Activated CD8-positive, alpha-beta T cell treated with anti-CD3 and anti-CD28 coated beads for 36 hours (primary cell): Measurements from ENCODE around the gene TRDN. TPM values are rescaled to one million over a fixed set of nuclear protein-coding genes. Genes with fewer than 3 reads are reported as not detected.

Experiments used
- ATAC-seq: fragments of 200-7000 bp; cut with Tn5 transposase; one replicate; pipeline ENCODE4 v1.10.0; 2021; ENCODE audit warnings: mild to moderate bottlenecking, moderate library complexity
- CTCF ChIA-PET: fragments of 350-600 bp; sonication (Branson Sonifier 250); formaldehyde crosslinking; loops from one replicate; lab custom pipeline; 2021; ENCODE audit warnings: antibody characterized with exemption; lab: Charles Lee
- POLR2A ChIA-PET: fragments of 350-600 bp; sonication (Branson Sonifier 250); formaldehyde crosslinking; loops from one replicate; lab custom pipeline; 2021; ENCODE audit warnings: antibody characterized with exemption; lab: Charles Lee
- DNase-seq: peaks from one replicate; pipeline ENCODE4 v3.0.0-alpha.2; 2020
- H3K27ac Mint-ChIP-seq: one replicate; pipeline ENCODE4 v1.8.0; 2021; ENCODE audit warnings: mild to moderate bottlenecking, mixed read lengths
- H3K27me3 Mint-ChIP-seq: one replicate; pipeline ENCODE4 v1.8.0; 2021; ENCODE audit warnings: mixed read lengths
- H3K36me3 Mint-ChIP-seq: one replicate; pipeline ENCODE4 v1.8.0; 2021; ENCODE audit warnings: low read depth, mixed read lengths
- H3K4me1 Mint-ChIP-seq: one replicate; pipeline ENCODE4 v1.8.0; 2021; ENCODE audit warnings: low read depth, mixed read lengths
- H3K4me3 Mint-ChIP-seq: one replicate; pipeline ENCODE4 v1.8.0; 2021; ENCODE audit warnings: mild to moderate bottlenecking, moderate library complexity, mixed read lengths
- H3K9me3 Mint-ChIP-seq: one replicate; pipeline ENCODE4 v1.8.0; 2021; ENCODE audit warnings: mixed read lengths
- intact Hi-C: fragments of 100-400 bp; cut with micrococcal nuclease; formaldehyde crosslinking; loops from one replicate; pipeline ENCODE4 v1.10.0; 2022
- total RNA-seq, 2 experiments: library from RNA; stranded (reverse); gene quantifications; one replicate each; pipeline ENCODE4 v1.2.3, GENCODE V29; 2021
- TF ChIP-seq, protein P1 (sequence below): fragments of 200-600 bp; IDR thresholded peaks from one replicate; pipeline ENCODE4 v1.8.0; 2022; ENCODE audit warnings: antibody characterized with exemption, mild to moderate bottlenecking

Gene TRDN
- total RNA-seq, 2 experiments from 2014 or later, result not detected

GRCh38 chr6:123515715-123516114 is 121.0 kb downstream of the TRDN start:
- Mint-ChIP-seq H3K4me3 (no peak overlapping the region), H3K27ac (no peak overlapping the region), H3K4me1 (no peaks in the 10 kb centered on the region), H3K9me3 (peaks cover 2% of the 10 kb centered on the region), H3K36me3 (no peaks in the 10 kb centered on the region), H3K27me3 (no peaks in the 10 kb centered on the region)
- ATAC-seq, result no peak
- DNase-seq, result no peak
- ChIA-PET POLR2A (no interaction called here), CTCF (no interaction called here)
- intact Hi-C loops, result no loop called here
- TF ChIP-seq, protein P1, sequence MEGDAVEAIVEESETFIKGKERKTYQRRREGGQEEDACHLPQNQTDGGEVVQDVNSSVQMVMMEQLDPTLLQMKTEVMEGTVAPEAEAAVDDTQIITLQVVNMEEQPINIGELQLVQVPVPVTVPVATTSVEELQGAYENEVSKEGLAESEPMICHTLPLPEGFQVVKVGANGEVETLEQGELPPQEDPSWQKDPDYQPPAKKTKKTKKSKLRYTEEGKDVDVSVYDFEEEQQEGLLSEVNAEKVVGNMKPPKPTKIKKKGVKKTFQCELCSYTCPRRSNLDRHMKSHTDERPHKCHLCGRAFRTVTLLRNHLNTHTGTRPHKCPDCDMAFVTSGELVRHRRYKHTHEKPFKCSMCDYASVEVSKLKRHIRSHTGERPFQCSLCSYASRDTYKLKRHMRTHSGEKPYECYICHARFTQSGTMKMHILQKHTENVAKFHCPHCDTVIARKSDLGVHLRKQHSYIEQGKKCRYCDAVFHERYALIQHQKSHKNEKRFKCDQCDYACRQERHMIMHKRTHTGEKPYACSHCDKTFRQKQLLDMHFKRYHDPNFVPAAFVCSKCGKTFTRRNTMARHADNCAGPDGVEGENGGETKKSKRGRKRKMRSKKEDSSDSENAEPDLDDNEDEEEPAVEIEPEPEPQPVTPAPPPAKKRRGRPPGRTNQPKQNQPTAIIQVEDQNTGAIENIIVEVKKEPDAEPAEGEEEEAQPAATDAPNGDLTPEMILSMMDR, result no peak

DNA sequence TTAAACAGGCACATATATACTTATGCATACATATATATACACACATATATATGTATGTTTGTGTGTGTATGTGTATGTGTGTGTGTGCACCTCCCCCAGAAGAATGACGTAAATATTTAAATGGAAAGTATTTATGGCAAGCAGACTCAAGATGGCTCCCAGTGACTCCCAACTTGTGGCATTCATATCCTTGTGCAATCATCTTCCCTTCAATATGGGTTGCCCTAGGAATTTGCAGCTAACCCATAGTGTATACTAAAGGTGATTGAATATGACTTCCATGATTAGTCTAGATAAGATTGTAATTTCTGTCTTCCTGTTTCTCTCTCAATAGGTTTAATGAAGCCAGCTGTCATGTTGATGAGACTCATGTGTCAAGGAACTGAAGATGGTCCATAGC is 127.6 kb downstream of the TRDN start:
- ChIA-PET CTCF (no interaction called here), POLR2A (no interaction called here)
- H3K4me3 Mint-ChIP-seq, result no peak overlapping the region
- no peaks in the 10 kb centered on the region for H3K27me3 Mint-ChIP-seq
- intact Hi-C loops, result no loop called here
- TF ChIP-seq, protein P1, result no peak
- ATAC-seq (no peak), DNase-seq (no peak)
- H3K9me3 Mint-ChIP-seq, result peaks cover 4% of the 10 kb centered on the region
- no peak overlapping the region for H3K27ac Mint-ChIP-seq
- H3K4me1 Mint-ChIP-seq, result no peaks in the 10 kb centered on the region
- H3K36me3 Mint-ChIP-seq, result no peaks in the 10 kb centered on the region

DNA sequence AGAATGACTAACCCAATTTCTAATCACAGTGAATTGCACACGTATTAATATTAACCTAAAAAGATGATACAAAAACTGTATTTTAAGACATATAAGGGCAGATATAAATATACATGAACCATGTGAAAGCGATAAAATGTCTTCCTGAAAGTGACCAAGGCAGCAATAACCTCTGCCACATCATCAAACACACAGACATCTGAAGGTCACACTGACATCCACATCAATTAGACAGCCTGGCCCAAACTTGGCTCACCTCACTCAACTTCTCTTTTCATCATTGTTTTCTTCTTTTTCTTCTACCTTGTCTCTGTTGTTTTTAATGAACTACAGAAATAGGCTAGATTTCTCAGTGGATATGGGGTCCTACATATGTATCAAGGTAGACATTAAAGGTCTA is 128.5 kb downstream of the TRDN start:
- ATAC-seq (no peak), DNase-seq (no peak)
- ChIA-PET CTCF (no interaction called here), POLR2A (no interaction called here)
- Mint-ChIP-seq H3K27me3 (no peaks in the 10 kb centered on the region), H3K4me1 (no peaks in the 10 kb centered on the region), H3K9me3 (peaks cover 4% of the 10 kb centered on the region), H3K4me3 (no peak overlapping the region), H3K27ac (no peak overlapping the region), H3K36me3 (no peaks in the 10 kb centered on the region)
- TF ChIP-seq, protein P1, result no peak
- intact Hi-C loops, result no loop called here

DNA sequence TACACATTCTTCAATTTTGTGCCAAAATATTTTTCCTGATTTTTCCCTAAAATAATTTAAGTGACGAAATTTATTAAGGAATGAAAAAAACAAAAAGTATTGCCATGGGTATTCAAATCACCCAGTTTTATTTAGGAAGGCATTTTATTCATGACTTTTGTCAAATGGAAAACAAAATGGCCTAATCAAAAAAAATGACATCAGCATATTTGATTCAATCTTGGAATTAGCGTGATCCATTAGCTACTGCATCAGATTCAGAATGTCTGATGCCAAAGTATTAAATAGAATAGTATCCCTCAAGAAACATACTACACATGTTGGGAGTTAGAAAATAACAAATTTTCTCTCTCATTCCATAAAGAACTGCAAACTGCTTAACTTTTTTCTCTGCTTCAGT is 129.2 kb downstream of the TRDN start:
- no peaks in the 10 kb centered on the region for H3K36me3 Mint-ChIP-seq
- ATAC-seq, result no peak
- TF ChIP-seq, protein P1, result no peak
- no peaks in the 10 kb centered on the region for H3K4me1 Mint-ChIP-seq
- CTCF ChIA-PET, result no interaction called here
- POLR2A ChIA-PET, result no interaction called here
- no peaks in the 10 kb centered on the region for H3K27me3 Mint-ChIP-seq
- DNase-seq, result no peak
- intact Hi-C loops, result no loop called here
- peaks cover 4% of the 10 kb centered on the region for H3K9me3 Mint-ChIP-seq
- no peak overlapping the region for H3K4me3 Mint-ChIP-seq
- no peak overlapping the region for H3K27ac Mint-ChIP-seq

GRCh38 chr6:123503619-123504018 is 133.1 kb downstream of the TRDN start:
- H3K4me3 Mint-ChIP-seq, result no peak overlapping the region
- TF ChIP-seq, protein P1, result no peak
- DNase-seq, result no peak

More at GRCh38 chr6:123503619-123504018, 133.1 kb downstream of the TRDN start:
- ATAC-seq, result no peak
- POLR2A ChIA-PET, result no interaction called here
- Mint-ChIP-seq H3K36me3 (no peaks in the 10 kb centered on the region), H3K27ac (no peak overlapping the region), H3K9me3 (peaks cover 4% of the 10 kb centered on the region), H3K4me1 (no peaks in the 10 kb centered on the region), H3K27me3 (no peaks in the 10 kb centered on the region)
- intact Hi-C loops, result no loop called here
- CTCF ChIA-PET, result no interaction called here
